A549 treated with Hydrocortisone at 1 μM for 4 hours (cell line): ENCODE measurements around the gene GRAMD4. TPM values are rescaled to one million over a fixed set of nuclear protein-coding genes. Genes with fewer than 3 reads are reported as not detected.

Experiments used
- total RNA-seq: library from RNA; stranded (reverse); fragments of 200-300 nt; extraction: Qiagen RNA extraction; gene quantifications from 5 replicates; pipeline ENCODE4 v1.2.3, GENCODE V29; 2022

GRAMD4 gene
- 14.1 to 24.9 TPM (median 23.9 TPM) in 5 replicates for total RNA-seq

GRCh38 chr22:46619830-46620501, at the start of gene GRAMD4:
GRAMD4 (plus strand) TSS chr22:46620386; CDS start chr22:46626800, 6,414 bp downstream.

Other genes with a start within 250 kb of the GRAMD4 start
- gene CELSR1, start 82.8 kb upstream of the GRAMD4 start, total RNA-seq = 27.0 to 29.8 TPM (median 29.1 TPM) in 5 replicates
- 22.7 to 26.6 TPM (median 25.1 TPM) in 5 replicates for gene CERK, start 117.9 kb downstream of the GRAMD4 start, total RNA-seq
- 8.8 to 10.3 TPM (median 9.7 TPM) in 5 replicates for gene TBC1D22A, start 142.3 kb downstream of the GRAMD4 start, total RNA-seq